ENCODE measurements around the gene MTCP1. TPM values are rescaled to one million over a fixed set of nuclear protein-coding genes. Genes with fewer than 3 reads are reported as not detected.

MTCP1 gene
- total RNA-seq, 2 donors from 2014 or later = 0.43 to 0.85 TPM

DNA sequence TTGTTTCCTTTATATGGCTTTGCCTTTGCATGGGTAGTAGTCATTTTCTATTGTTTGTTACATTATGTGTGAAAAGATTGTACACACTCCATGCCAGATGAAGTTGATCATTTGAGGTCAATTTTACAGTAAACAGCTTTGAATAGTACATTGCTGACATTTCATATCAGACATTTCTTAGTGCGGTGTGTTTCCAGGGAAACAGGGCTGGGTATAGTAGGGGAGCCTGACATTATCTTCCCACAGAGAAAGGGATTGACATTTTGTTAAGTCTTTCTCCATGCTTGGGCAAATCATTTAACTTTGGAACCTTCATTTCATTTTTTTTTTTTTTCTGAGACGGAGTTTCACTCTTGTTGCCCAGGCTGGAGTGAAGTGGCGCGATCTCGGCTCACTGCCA is 39.3 kb downstream of the MTCP1 start:
- no peak overlapping the region for H3K27ac ChIP-seq
- TF ChIP-seq CTCF (IDR thresholded peaks at IDR 0.05) = no peak

DNA sequence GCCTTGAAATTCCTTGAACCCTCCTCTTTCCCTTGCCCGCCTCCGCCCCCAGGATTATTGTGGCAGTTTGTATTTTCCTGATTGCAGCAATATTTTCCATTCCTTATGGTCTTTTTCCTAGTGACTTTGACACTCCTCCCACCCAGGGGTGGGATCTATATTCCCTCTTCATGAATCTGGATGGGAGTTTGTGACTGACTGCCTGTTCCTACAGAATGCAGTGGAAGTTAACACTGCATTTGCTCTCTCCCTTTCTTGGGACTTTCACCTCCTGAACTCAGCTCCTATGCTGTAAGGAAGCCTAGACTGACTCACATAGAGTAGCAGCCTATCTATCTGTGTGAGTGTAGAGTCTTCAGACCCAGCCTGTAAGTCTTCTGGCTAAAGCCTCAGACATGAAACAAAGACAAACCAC is 42.1 kb downstream of the MTCP1 start:
- TF ChIP-seq CTCF (IDR thresholded peaks at IDR 0.05) = no peak
- Histone ChIP-seq H3K27ac (peak overlapping the region; percentile 94 to 96), H3K4me3 (peak overlapping the region in 1 of 2 donors; percentile 9), H3K4me1 (peaks cover 0 to 5% of the 10 kb centered on the region in 2 donors), H3K9me3 (no peaks in the 10 kb centered on the region), H3K27me3 (no peaks in the 10 kb centered on the region), H3K36me3 (peaks cover 5% of the 10 kb centered on the region)
- DNase-seq (ENCODE audit: low spot score) = no peak

More for the DNA sequence above, 39.3 kb downstream of the MTCP1 start:
- Histone ChIP-seq H3K9me3 (peaks cover 0 to 13% of the 10 kb centered on the region in 2 donors), H3K4me3 (no peak overlapping the region), H3K27me3 (no peaks in the 10 kb centered on the region), H3K36me3 (peaks cover 19% of the 10 kb centered on the region), H3K4me1 (peaks cover 0 to 5% of the 10 kb centered on the region in 2 donors)
- DNase-seq (ENCODE audit: low spot score) = no peak

DNA sequence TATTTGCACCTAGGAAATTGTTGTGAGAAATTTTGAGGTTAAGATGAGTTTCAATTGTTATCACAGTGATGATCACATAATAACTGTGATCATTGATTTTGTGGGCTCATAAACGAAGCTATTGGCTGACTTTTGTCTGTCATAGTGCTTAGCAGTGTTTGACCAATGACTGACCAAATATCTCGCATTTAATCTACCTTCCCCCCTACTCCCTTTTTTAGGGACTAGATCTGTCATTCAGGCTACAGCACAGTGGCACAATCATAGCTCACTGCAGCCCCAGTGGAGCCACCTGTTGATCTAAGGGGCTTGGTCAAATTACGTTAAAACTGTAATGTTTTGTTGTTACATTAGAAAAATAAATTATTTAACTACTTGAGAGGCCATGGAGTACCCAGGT is 42.8 kb downstream of the MTCP1 start:
- no peaks in the 10 kb centered on the region for H3K36me3 ChIP-seq
- no peak for TF ChIP-seq CTCF (IDR thresholded peaks at IDR 0.05)
- peak overlapping the region; percentile 50 to 56 for H3K4me3 ChIP-seq
- H3K27ac ChIP-seq = peak overlapping the region; percentile 94 to 96
- no peaks in the 10 kb centered on the region for H3K27me3 ChIP-seq
- no peaks in the 10 kb centered on the region for H3K9me3 ChIP-seq
- no peak for DNase-seq (ENCODE audit: low spot score)
- peaks cover 0 to 5% of the 10 kb centered on the region in 2 donors for H3K4me1 ChIP-seq

DNA sequence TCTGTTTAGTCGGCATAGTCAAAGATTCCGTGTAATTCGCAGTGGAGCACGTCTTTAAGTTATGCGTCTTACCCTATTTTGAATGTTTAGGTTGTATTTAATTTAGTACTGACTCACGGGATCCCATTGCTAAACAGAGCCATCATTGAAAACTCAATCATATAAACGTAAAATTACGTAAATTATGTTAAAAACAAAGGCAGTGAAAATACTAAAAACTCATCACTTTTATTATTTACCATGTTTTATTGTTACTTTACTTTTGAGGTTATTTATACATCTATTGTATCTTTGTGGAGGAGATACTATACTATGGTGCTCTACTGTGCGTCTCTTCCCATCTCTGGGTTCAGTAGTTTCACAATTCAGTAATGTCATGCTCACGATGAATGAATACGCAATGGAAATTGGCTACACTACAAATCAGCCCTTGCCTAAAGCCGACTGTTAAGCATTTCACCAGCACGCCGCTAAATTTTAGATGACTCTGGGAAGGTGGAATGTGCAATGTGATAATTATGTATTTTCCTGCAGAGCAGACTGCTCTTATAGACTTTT is 43.3 kb downstream of the MTCP1 start:
- Histone ChIP-seq H3K9me3 (no peaks in the 10 kb centered on the region), H3K27me3 (no peaks in the 10 kb centered on the region), H3K4me3 (peak overlapping the region; percentile 50 to 56), H3K27ac (peak overlapping the region; percentile 94 to 96), H3K36me3 (no peaks in the 10 kb centered on the region), H3K4me1 (peaks cover 0 to 5% of the 10 kb centered on the region in 2 donors)
- no peak for DNase-seq (ENCODE audit: low spot score)
- no peak for TF ChIP-seq CTCF (IDR thresholded peaks at IDR 0.05)

GRCh38 chrX:155026727-155027508 is 44.0 kb downstream of the MTCP1 start, which contains the start of gene FUNDC2:
TSS of gene FUNDC2 (plus strand) at chrX:155026844. CDS start at chrX:155026939, 95 bp downstream.
- H3K4me1 ChIP-seq = peaks cover 0 to 5% of the 10 kb centered on the region in 2 donors
- TF ChIP-seq CTCF (IDR thresholded peaks at IDR 0.05) = no peak
- H3K9me3 ChIP-seq = no peaks in the 10 kb centered on the region
- H3K27me3 ChIP-seq = no peaks in the 10 kb centered on the region
- H3K27ac ChIP-seq = peak within 1 kb of the TSS; percentile 94 to 96
- H3K4me3 ChIP-seq = peak within 1 kb of the TSS; percentile 50 to 56
- no peaks in the 10 kb centered on the region for H3K36me3 ChIP-seq
- DNase-seq (ENCODE audit: low spot score) = peak; percentile 95

Data from right atrium auricular region (tissue), 2 donors.